GM19468 (cell line): ENCODE results near the gene FSTL4.
"Not testable (repeated sequence)": the region's sequence is repeated elsewhere in the genome, so short reads cannot be mapped to it uniquely, and the experiment has no call there.

Experiments
- ATAC-seq: cut with Tn5 transposase; IDR thresholded peaks from one replicate; pipeline ENCODE4 v1.9.1; 2021; ENCODE audit warnings: mild to moderate bottlenecking, moderate library complexity, moderate number of reproducible peaks; ENCODE audit not compliant: unreplicated experiment; ENCODE audit errors: extremely low read depth

FSTL4 gene

DNA sequence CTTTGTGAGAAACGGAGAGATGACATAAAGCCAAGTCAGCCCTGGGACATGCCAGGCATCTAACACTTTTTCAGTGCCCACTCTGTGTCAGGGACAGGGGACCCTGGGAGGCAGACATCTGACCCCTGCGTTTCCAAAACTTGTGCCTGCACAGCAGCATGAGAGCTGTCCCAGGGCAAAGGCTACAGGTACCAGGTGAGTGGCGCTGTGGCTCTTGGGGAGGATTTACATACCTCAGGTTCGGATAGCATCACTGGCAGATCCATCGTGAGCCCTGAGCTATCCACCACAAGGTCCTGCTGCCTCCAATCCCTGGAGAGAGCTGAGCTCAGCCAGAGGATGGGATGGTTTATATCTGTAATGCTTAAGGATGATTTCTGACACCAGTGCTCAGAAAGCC is 52.4 kb downstream of the FSTL4 start:
- ATAC-seq, result no peak

DNA sequence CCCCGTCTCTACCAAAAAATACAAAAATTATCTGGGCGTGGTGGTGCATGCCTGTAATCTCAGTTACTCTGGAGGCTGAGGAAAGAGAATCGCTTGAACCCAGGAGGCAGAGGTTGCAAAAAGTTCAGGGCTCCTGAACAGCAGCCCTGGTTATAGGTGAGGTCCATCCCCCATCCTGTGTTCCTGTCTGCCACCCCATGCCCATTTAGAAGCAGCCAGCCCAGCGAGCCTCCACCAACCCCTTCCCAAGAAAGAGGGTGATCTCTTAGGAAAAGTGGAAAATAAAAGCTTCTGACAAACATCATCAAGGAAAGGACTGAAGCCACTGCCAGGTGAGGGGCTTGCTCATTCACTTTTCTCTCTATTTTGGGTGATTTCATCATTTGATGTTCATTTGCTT is 55.8 kb downstream of the FSTL4 start:
- no peak for ATAC-seq

DNA sequence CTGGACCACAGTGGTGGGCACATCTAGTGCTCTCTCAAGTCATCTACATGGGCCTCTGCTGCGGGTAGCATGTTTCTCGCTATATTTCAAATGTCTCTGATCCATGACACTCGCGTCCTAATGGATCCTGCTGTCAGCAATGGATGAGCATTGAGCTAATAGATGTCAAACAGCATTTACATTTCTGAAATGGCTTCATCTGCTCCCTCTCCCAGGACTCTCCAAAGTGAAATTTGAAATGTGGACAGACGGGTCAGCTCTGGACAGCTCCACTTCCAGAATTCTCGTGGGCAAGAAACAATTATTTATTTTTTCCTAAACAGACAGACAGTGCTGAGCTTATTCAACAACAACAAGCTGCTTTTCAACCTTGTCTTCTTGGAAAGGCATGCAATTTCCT is 58.1 kb downstream of the FSTL4 start:
- no peak for ATAC-seq

DNA sequence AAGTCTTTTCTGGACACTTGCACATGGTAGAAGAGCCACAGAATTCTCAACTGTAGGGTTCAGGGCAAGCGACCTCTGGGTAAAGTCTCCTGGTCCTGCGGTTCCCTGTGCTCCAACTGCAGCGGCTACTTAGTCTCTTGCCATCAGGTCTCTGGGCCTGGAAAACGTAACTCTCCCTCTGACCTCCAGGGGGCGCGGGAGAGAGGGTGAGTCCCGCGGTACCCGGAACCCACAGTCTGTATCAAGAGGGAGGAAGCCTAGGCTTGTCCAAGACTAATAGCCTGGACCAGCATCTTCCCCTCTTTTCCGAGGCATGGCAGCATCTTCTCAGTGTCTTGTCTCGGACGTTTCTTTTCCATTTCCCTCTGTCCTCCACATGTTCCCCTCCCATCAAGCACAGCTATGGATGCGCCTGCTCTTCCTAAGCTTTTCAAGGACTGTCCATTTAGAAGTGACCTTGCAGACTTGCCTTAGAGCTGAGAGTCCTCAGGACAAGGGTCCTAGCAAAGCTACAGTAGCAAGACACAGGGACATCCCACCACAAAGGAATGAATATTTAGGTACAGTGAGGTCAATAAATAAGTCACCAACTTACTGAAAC is 59.3 kb downstream of the FSTL4 start:
- ATAC-seq, result no peak

DNA sequence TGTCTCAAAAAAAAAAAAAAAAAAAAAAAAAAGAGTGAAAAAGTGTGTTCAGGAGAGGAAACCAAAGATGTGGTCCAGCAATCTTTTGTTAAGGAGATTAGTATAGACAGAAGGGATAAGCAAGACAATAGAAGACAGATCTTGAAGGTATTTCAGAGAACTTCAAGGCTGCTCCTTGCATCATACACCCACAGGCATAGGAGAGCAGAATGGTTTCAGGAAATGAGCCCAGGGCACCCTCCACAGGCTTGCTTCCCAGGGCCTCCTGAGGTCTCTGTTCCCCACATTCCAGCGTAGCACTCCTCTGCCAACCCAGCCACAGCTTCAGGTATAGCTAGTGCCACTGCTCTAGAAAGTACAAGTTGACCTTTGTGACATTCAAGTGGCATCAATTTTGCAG is 65.8 kb downstream of the FSTL4 start:
- no peak for ATAC-seq

DNA sequence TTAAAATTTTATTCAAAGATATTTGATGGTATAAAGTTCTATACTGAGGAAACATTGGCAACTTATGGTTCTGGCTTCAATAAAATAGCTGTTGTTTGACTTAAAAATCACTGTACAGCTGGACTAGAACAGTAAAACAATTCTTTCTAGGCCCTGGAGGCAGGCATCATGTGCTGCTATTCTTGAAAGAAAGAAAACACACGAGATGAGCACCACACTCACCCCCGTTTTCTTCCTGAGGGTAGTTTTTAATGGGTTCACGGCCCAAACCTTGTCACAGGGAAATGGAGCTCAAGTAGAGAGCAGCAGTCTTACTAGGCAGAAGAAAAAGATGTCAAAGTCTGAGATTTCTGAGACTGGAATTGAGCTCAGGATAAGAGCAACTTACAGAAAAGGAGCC is 68.0 kb downstream of the FSTL4 start:
- ATAC-seq, result no peak

DNA sequence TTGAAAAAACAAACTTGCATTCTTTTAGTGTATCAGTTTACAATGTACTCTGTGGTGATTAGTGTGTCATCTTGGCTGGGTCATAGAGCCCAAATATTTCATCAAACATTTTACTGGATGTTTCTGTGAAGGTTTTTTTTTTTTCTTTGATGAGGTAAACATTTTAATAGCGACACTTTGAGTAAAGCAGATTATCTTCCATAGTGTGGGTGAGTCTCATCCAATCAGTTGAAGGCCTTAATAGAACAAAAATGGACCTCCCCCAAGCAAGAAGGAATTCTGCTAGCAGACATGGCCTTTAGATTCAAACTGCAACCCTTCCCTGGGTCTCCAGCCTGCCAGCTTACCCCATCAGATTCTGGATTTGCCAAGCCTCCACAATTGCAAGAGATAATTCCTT is 72.5 kb downstream of the FSTL4 start:
- no peak for ATAC-seq

DNA sequence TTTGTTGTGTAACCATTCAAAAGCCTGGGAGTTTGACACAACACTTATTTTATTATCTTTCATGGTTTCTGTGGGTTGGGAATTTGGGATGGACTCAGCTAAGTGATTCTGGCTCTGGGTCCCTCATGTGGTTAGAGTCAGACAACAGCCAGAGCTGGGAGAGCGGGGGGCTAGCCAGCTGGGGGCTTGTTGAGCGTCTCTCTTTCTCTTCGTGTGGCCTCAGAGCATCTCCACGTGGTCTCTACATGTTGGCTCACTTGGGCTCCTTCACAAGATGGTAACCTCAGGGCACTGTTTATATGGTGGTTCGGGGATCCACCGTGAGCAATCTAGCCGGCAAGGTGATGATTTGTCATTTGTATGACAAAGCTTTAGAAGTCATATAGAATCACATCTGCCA is 73.6 kb downstream of the FSTL4 start:
- no peak for ATAC-seq

DNA sequence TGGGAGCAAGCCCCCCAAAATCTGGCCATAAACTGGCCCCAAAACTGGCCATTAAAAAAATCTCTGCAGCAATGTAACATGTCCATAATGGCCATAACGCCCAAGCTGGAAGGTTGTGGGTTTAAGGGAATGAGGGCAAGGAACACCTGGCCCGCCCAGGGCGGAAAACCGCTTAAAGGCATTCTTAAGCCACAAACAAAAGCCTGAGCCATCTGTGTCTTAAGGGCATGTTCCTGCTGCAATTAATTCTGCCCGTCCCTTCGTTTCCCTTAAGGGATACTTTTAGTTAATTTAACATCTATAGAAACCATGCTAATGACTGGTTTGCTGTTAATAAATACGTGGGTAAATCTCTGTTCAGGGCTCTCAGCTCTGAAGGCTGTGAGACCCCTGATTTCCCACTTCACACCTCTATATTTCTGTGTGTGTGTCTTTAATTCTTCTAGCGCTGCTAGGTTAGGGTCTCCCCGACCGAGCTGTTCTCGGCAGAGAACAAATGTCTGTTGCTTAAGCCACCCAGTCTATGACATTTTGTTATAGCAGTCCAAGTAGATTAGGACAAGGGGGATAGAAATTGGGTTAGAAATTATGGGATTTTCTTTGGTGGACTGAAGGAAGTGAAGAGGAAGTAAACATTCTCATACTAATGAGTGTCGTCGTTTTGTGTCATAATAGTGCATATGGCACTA is 77.0 kb downstream of the FSTL4 start:
- ATAC-seq, result not testable (repeated sequence)

DNA sequence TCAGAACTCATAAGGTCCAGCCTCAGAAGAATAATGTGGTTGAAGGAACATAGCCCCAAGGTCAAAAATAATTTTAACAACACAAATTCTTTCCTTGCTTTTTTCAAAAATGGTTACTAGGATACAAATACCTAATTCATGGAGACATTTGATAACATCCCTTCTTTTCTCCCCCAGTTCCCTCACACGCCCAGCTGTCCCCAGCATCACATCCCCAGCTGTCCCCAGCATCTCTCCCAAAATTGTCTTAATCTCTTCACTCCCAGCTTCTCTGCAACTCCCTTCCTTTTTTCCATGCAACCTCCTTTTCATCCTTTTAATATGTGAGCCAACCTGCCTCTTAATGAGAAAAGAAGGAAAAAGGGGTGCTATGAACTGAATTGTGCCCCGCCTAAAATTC is 77.8 kb downstream of the FSTL4 start:
- no peak for ATAC-seq

DNA sequence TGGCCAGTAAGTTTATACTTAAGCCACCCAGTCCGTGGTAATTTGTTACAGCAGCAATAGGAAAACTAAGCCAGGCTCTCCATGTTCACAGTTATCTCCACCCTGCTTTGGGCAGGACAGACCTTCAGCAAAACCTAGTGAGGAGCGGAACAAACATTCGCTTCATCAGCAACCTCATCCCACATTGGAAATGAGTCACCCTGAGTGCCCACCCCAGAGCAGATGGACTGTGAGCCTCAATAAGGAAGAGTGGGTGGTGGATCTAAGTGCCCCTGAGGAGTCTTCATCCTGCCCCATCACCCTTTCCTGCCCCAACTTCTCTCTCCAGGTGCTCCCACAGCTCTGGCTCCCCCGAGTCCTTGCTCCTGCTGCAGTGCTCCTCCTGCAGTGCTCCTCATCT is 78.8 kb downstream of the FSTL4 start:
- ATAC-seq, result no peak

DNA sequence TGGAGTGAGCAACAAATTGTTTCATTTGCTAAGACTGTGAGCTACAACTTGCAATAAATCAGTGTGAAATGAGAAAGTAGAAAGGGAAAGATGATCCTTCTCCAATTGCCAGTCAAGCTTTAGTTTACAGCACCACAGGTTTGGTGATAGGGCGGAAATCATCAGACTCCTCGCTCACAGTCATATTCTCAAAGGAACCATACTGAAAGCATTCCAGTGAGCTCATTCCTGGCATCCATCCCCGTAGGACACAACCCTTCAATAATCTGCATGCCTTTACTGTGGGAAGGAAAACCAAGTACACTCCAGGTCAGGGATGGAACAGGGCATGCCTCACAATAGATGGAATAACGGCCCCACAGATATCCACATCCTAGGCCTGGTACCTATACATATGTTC is 80.7 kb downstream of the FSTL4 start:
- ATAC-seq, result no peak

DNA sequence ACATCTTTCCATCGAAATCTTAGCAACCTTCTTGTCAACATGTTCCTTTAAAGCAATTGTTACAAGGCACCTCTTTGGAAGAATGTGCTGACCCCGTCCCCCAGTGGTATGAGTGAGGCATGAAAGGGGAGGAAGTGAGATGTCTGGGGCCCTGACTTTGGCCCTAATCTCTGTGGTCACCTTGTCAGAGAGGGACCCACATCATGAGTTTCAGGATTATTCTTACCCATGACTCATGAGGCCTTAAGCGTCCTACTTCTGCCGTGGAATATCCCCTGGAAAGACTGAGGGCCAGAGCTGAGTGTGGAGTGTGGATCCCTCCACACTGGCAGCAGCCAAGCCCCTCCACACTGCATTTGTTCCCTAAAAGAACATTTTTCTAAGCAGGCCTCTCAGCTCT is 81.2 kb downstream of the FSTL4 start:
- ATAC-seq, result no peak

DNA sequence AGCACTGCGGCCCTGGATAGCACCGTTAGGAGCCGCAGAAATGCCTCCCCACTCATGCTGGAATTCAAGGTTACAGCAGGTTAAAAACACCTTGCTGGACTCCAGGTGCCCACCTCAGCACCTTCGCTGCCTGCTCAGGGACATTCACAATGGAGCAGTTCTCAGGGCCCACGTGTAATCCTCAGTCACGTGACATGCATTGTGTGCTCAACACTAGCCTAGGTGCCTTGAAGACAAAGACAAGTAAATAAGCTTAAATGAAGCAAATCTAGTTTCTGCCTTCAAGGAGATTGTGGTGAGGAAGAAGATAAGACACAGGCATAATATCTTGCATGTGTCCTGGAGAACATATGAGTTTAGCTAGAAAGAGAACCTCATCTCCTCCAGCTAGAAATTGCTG is 82.1 kb downstream of the FSTL4 start:
- no peak for ATAC-seq

DNA sequence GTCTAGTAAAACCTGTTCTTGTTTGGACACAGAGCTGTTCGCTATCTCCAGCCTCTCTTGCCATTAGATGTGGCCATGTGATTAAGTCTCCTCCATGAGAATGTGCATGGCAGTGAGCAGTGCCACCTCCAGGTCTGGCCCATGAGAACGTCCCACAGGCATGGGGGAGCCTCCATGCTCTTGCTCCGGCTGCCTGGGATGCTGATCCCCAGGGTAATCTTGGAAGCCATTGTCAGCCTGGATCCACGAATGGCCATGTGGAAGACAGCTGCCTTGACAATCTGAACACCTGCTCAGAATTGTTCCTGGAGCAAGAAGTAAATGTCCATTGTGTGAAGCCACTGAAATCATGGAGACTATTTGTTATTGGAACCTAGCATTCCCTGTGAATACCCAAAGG is 83.5 kb downstream of the FSTL4 start:
- no peak for ATAC-seq

DNA sequence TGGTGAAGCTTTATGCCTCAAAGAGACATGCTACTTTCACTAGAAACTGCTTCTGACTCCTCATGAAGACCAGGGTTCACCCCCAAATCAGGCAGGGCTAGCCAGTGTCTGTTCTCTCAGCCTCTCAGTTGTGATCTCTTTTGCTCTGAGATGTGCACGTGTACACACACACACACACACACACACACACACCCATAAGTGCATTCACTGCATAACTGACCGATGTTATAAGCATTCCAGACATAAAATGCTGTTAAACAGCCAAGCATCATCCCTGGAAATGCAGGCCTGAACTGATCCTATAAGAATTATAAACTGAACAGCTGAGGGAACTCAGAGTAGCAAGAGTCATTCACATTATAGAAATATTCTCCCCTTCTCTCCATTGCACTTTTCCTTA is 85.0 kb downstream of the FSTL4 start:
- ATAC-seq, result no peak

DNA sequence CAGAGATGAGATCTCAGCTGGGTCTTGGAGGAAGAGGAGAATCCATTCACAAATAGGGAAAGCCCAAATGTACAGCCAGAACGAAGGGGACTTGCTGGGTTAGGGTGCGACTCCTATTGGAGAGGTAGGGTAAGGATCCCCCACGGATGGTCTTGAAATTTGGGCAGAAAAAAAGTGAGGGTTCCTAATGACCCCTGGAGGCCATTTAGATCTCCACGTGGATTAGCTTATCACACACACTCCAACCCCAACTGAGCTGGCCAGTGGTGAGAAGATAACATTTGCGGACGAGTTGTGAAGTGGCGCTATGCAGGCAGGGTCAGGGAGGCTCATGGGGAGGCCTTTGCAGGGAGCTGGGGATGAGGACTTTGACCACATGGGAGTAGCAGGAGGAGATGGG is 86.0 kb downstream of the FSTL4 start:
- ATAC-seq, result no peak

DNA sequence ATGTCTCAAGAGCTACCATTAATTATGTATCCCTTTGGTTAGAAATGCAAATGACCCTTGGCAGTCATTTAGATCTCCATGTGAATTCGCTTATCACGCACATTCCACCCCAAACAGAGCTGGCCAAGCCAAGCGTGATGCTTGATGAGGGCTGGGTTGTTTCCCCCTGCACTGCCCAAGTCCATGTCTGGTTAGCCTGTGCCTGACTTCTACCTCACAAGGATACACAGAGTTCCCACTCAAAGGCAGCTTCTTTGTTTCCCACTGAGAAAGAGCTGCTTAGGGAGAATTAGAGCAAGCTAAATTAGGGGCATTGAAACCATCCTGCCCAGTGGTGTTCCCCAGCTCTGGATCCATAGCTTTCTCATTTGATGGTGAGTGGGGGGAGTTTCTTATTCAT is 87.2 kb downstream of the FSTL4 start:
- no peak for ATAC-seq

DNA sequence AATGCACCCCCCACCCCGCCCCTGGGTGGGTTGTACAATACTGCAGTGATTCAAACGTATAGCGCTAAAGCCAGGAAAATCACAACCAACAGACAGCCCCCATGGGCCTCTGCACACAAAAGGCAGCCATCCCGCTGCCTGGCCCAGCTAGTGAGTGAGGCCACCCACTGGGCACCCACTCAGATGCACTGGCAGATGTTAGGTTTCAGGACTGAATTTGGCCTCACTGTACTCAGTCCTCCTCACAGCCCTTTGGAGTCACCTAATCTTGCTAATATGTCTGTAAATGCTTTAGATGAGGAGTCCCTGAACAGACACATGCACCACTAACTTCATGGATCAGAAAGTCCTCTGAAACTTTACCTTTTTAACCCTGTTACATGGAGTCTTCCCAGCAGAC is 87.7 kb downstream of the FSTL4 start:
- ATAC-seq, result no peak

DNA sequence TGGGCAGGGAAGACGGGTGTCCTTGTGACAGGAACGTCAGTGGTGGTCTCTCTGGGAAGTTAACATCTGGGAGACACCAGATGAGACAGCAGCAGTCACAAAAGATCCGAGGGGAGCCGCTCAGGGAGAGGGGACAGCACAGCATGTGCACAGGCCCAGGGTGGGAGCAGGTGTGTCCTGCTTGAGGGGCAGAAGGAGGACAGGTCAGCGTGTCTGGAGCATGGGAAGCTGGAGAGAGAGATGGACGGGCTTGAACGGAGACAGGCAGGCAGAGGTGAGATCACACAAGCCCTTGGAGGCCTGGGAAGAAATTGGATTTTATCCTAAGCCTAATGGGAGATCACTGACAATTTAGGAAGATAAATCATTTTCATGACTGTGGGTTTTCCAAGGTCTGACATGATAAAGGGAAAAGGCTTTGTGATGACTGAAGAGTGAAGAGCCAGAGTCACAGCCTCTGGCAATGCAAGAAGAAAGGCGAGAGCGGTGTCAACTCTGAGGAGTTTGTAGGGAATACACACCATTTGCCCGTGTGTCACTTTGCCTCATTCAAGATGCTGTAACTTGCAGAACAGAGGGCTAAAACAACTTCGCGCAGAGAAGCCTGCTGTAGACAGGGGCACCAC is 88.3 kb downstream of the FSTL4 start:
- no peak for ATAC-seq

DNA sequence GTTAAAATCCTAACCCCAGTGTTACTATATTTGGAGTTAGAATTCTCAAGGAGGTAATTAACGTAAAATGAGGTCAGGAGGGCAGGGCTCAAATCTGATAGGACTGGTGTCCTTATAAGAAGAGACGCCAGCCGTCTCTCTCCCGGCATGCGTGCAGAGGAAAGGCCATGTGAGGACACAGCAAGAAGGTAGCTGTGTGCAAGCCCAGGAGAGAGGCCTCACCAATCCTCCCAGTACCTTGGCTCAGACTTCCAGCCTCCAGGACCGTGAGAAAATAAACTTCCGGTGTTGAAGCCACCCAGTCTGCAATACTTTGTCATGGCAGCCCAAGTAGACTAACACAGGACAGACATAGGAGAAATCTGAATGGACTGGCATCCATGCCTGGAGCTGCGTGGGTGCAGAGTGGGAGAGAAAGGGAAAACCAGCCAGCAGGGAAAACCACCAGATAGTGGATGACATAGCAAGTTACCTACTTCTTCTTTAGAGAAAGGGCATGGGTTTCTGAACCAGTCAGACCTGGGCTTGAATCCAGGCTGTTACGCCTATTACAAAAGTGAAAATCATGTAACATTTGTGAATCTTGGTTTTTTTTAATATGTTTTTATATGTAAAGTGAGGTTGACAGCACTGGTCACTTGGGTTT is 89.2 kb downstream of the FSTL4 start:
- no peak for ATAC-seq
